AG09319 (cell line): ENCODE results near the gene CCDC138.

Experiments used
- DNase-seq: peaks from one replicate; pipeline ENCODE4 v3.0.0-alpha.2; 2010; ENCODE audit warnings: low read depth; ENCODE audit errors: extremely low read depth
- TF ChIP-seq, protein P1 (sequence below): IDR thresholded peaks from 2 replicates; pipeline ENCODE4 v1.5.1; 2011; ENCODE audit warnings: low read depth, mild to moderate bottlenecking, inconsistent platforms, low read length, moderate library complexity

Gene CCDC138

DNA sequence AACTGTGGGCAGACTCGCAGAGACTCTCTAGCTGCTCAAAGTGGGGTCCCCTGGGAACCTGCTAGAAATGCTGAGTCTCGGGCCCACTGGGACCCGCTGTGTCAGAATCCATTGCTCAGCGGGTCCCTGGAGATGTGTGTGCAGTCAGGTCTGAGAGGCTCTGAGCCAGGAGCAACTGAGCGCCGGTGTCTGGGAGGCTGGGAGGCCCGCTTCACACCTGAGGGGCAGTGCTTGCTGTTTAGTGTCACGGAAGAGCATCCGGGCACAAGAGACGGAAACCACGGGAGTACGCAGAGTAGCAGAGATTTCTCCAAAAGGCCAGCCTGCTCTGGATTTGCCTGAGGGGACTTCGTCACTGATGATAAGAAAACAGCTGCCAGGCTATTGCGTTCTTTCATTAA is 132.4 kb downstream of the CCDC138 start:
- TF ChIP-seq, protein P1, sequence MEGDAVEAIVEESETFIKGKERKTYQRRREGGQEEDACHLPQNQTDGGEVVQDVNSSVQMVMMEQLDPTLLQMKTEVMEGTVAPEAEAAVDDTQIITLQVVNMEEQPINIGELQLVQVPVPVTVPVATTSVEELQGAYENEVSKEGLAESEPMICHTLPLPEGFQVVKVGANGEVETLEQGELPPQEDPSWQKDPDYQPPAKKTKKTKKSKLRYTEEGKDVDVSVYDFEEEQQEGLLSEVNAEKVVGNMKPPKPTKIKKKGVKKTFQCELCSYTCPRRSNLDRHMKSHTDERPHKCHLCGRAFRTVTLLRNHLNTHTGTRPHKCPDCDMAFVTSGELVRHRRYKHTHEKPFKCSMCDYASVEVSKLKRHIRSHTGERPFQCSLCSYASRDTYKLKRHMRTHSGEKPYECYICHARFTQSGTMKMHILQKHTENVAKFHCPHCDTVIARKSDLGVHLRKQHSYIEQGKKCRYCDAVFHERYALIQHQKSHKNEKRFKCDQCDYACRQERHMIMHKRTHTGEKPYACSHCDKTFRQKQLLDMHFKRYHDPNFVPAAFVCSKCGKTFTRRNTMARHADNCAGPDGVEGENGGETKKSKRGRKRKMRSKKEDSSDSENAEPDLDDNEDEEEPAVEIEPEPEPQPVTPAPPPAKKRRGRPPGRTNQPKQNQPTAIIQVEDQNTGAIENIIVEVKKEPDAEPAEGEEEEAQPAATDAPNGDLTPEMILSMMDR = no peak
- no peak for DNase-seq

DNA sequence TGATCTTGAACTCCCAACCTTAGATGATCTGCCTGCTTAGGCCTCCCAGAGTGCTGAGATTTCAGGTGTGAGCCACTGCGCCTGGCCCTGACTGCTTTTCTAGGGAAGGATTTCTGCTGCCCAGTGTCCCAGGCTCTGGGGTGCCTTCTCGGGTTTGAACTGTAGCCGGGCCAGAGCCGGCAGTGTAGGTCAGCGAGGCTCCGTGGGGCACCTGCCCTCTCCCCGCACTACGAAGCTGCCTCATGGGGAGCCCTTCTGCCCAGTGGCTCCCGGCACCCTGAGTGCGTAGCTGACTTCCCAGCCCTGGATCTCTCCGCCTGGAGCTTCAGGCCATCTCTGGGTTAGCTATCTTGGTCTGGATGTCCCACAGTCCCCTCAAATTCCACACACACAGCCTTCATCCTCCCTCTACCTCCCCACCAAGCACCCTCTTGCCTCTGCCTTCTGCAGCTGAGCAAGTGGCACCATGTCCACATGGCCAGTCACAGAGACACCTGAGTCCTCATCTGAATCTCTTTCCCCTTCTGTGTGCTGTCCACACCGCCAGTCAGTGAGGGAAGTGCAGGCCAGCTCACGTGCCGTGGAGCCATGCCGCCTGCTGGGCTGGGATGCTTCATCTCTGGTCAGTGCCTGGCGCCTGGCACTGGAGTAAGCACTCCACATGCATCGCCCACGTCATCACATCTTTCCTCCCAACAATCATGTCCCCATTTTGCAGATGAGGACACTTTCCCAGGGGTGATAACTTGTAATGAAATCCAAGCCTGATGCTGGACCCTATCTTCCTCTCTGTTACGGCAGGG is 133.2 kb downstream of the CCDC138 start:
- DNase-seq = no peak
- TF ChIP-seq, protein P1 = no peak

DNA sequence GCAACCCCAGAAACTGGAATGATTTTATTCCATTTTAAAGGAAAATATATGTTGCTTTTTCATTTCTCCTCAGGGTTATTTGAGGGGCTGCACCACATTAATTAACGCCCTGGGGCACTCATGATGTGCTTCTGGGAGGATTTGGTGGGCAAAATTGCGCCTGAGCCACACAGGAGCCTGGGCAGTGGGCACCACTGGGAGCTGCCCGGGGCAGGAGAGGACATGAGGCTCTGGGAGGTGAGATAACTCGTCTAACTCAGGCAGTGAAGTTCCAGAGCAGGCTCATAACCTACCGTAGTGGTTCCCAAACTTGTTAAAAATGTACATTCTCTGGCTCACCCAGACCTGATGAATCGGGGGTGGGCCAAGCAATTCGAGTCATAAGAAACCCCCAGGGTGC is 134.1 kb downstream of the CCDC138 start:
- no peak for DNase-seq
- TF ChIP-seq, protein P1 = no peak

DNA sequence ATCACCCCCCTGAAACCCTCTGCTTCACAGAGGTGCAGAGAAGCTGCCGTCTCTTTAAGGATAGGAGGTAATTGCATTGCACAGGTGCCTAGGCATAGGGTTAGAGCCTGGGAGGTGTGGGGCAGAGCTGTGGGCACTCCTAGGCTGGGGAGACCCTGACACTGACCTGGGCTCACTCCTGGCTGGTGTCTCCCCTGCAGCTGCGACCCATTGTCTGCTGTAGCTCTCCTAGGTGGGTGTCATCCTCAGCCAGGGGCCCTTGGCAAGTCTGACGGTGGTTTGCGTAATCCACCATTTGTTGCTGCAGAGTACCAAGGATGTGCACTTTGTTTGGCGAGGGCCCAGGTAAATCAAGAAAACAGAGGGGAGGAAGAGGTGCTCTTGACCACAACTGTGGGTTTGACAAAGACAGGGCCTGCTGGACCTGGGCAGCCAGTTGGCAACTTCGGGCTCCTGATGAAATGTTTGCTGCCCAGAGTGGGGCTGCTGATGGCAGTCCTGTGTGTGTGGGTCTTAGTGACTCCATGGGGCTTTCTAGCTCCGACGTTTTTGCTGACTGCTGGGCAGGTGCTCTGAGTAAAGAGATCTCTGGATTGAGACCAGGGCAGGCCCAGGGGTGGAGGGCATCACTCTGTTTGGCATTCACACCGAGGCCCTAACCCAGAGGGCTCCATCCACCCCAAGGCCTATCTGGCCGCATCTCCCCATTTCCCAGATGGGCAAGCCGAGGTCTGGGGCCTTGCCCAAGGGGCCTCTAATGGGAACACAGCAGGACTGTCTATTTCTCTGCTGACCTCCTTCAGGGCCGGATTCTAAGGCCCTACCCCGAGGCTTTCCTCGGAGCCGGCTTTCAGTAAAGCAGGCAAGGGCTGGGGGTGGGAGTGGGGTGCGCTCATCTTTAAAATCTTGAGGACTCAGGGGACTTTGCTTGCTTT is 134.8 kb downstream of the CCDC138 start:
- no peak for DNase-seq
- TF ChIP-seq, protein P1 = no peak

DNA sequence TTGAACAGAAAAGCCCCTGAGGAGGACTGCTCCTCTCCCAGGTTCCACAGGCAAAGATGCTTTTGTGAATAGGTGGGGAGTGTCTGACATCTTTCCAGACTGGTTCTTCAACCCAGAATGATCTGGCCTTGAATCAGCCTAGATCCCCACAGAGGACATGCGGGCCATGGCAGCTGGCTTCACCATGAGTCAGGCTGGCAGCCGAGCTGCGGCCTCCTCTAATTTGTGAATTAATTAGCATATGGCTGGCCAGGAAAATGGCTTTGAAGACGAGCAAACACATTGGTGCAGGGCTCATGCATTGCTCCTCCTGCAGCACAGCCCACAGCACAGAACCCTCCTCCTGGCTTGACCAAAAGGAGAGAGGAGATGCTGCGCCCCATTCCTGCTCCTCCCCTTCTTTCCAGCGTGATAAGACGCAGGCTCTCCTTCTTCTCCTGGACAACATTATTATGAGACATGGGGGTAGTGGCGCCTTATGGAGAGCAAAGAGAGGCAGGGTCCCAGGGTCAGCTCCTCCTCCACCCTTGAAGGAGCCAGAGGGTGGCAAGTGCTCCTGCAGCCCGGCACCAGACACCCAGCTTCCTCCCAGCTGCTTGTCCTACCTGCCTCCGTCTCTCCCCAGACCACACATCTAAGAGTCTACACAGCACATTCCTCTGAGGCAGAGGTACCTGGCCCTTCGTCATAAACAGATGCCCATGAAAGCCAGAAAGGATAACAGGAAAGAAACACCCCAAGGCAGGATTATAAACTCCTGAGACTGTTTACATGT is 135.8 kb downstream of the CCDC138 start:
- TF ChIP-seq, protein P1 = no peak
- no peak for DNase-seq

DNA sequence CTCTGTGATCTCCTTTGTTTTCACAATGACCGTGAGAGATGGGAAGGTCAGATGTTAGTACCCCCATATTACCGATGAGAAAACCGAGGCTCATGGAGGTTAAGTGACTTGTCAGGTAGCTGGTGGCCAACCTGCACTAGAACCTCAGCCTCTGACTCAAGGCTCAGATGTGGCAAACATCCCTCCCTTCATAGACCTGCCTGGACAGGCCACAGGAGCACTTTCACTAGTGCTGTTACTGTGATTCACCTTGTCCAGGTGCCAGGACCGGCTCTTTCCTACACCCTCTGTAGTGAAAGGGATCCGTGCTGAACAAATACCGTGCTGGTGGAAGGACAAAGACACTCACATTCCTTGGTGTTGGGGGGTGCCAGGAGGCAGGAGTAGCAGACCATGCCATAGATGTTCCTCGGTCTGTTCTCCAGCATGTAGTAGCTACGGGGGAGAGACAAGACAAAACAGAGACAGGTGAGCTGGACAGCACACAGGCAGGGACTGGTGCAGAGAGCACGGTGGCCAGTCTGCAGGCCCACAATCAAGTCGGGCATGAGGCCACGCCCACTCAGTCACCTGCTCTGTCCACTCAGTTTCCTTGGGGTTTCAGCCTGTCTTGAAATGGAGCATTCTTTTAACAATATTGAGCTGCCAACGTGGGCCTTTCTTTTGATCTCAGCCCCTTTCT is 136.6 kb downstream of the CCDC138 start:
- TF ChIP-seq, protein P1 = no peak
- no peak for DNase-seq
